Esophagus muscularis mucosa (tissue), 3 donors: ENCODE results near the gene GDF11.

Source experiments
- POLR2A ChIP-seq: fragments of 450-650 bp; IDR thresholded peaks from one replicate; pipeline ENCODE4 v1.6.1; 2017; ENCODE audit warnings: antibody characterized with exemption, moderate library complexity, mild to moderate bottlenecking, low read depth
- TF ChIP-seq, protein P1 (sequence below), 3 experiments: fragments of 200-600 bp in 2 of 3; fragments of 450-650 bp in 1 of 3; sonication (generic) in 2 of 3; IDR thresholded peaks; one replicate each; pipeline ENCODE4 v1.5.1; 2017 to 2019; ENCODE audit warnings: antibody characterized with exemption in 3 of 3, mild to moderate bottlenecking in 2 of 3, moderate library complexity in 1 of 3

DNA sequence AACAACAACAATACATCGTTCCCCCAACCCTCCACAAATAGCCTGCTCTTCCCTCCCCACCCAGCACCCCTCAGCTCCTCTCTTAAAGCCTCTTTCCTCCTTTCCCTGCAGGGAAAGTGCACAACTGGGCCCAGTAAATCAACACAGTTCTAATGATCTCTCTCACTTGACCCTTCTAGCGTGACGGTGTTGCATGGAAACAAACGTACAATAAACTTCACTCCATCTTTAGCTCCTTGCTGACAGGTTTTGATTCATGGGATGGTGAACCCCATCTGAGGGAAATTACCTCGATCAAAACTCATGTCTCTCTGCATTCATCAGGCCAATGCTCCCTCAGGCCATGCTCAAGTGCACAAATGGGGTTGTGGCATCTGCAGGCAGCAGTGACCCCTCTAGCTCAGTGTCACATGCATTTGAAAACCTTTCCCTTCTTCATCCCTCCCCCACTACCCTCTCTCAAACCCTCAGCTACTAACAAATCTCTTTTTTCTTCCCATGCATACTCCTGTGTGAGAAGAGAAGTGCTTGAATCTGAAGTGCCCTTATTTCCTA lies 22.9 kb downstream of the GDF11 start:
- TF ChIP-seq, protein P1, sequence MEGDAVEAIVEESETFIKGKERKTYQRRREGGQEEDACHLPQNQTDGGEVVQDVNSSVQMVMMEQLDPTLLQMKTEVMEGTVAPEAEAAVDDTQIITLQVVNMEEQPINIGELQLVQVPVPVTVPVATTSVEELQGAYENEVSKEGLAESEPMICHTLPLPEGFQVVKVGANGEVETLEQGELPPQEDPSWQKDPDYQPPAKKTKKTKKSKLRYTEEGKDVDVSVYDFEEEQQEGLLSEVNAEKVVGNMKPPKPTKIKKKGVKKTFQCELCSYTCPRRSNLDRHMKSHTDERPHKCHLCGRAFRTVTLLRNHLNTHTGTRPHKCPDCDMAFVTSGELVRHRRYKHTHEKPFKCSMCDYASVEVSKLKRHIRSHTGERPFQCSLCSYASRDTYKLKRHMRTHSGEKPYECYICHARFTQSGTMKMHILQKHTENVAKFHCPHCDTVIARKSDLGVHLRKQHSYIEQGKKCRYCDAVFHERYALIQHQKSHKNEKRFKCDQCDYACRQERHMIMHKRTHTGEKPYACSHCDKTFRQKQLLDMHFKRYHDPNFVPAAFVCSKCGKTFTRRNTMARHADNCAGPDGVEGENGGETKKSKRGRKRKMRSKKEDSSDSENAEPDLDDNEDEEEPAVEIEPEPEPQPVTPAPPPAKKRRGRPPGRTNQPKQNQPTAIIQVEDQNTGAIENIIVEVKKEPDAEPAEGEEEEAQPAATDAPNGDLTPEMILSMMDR (IDR thresholded peaks at IDR 0.05), result no peak
- TF ChIP-seq POLR2A, result no peak
